Measurements from ENCODE around the gene IMMP2L.

DNA sequence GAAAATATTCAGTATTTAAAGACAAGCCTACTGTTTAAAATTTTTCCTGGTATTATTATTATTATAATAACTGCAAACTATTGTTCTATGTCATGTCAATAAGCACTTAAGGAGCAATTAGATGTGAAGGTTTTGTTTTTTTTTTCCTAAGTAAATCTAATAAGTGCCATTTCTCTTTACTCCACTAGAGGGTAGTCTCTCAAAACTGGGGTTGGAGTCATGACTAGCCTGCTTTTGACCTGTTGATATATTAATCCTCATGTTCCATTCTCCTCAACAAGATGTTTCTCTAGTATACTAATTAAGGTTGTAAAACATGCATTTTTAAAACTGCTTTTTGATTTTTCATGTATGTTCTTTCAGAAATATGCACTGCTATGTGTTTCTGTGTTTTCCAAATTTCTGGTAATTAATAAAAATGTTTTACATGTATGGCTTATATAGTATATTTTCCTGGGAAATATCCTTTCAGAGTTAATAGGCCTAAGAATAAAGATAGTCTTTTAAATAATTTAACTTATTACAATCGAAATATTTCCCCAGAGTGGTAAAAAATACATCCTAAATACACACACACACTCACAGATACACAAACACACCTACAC, 472.4 kb downstream of the IMMP2L start:
- TF ChIP-seq EZH2 (IDR thresholded peaks at IDR 0.05; ENCODE audit: insufficient read depth, poor library complexity, severe bottlenecking) (no peak), EZH2phosphoT487 (IDR thresholded peaks at IDR 0.05; ENCODE audit: insufficient read depth, low read depth) (no peak)

All from GM23248 (cell line).